Endothelial cell of umbilical vein (primary cell): Measurements from ENCODE around the gene FAM118B. TPM values are rescaled to one million over a fixed set of nuclear protein-coding genes. Genes with fewer than 3 reads are reported as not detected.

Source experiments
- BruUV-seq: library from RNA; stranded (reverse); fragments of 400-500 nt; replicated peaks from 2 replicates; lab custom pipeline; 2021; lab: Mats Ljungman, UMichigan
- CTCF ChIA-PET: fragments of 300-600, 350-600 bp; sonication (Branson Sonifier 250); formaldehyde crosslinking; loops from one replicate; lab custom pipeline; 2021; ENCODE audit warnings: antibody characterized with exemption, inconsistent platforms; lab: Charles Lee
- POLR2A ChIA-PET: fragments of 300-600, 350-600 bp; sonication (Branson Sonifier 250); formaldehyde crosslinking; loops from one replicate; lab custom pipeline; 2021; ENCODE audit warnings: antibody characterized with exemption, inconsistent platforms; lab: Charles Lee
- DNase-seq: peaks from one replicate; pipeline ENCODE4 v3.0.0-alpha.2; 2011; ENCODE audit warnings: low read depth, low spot score
- FAIRE-seq: peaks from 2 replicates; lab custom pipeline; 2011; peaks lifted over from hg19 to GRCh38; lab: Jason Lieb, UNC
- H2AFZ ChIP-seq: 2 replicates; pipeline ENCODE4 v1.6.0; 2012; ENCODE audit warnings: low read depth, low read length, control low read depth, inconsistent platforms
- H3K27ac ChIP-seq: 2 replicates; pipeline ENCODE4 v1.5.1; 2011; ENCODE audit warnings: low read depth, mild to moderate bottlenecking, control low read depth, low read length, moderate library complexity; ENCODE audit not compliant: insufficient read depth
- H3K27me3 ChIP-seq, 2 experiments: 2 replicates each; pipeline versions ENCODE4 v1.6.0 to v1.6.1; 2011; ENCODE audit warnings: low read length in 2 of 2, mixed read lengths in 1 of 2; ENCODE audit not compliant: control insufficient read depth in 2 of 2, insufficient read depth in 2 of 2
- H3K36me3 ChIP-seq, 2 experiments: 2 replicates in 1 of 2; 3 replicates in 1 of 2; pipeline ENCODE4 v1.5.1; 2011; ENCODE audit warnings: low read length in 2 of 2, mild to moderate bottlenecking in 1 of 2, moderate library complexity in 1 of 2; ENCODE audit not compliant: control insufficient read depth in 2 of 2, insufficient read depth in 2 of 2; ENCODE audit errors: extremely low read depth in 1 of 2
- H3K4me1 ChIP-seq: 3 replicates; pipeline ENCODE4 v1.5.1; 2011; ENCODE audit warnings: mild to moderate bottlenecking, low read length; ENCODE audit not compliant: control insufficient read depth, insufficient read depth; ENCODE audit errors: extremely low read depth
- H3K4me2 ChIP-seq: 2 replicates; pipeline ENCODE4 v1.6.1; 2011; ENCODE audit warnings: low read length, control low read depth, mixed read lengths; ENCODE audit not compliant: insufficient read depth
- H3K4me3 ChIP-seq, 3 experiments: fragments of 200-600 bp in 1 of 3; sonication (generic), shearing (Covaris generic) in 1 of 3; replicated peaks in 1 of 3; 2 replicates each; pipeline ENCODE4 v1.5.1; 2011 to 2016; ENCODE audit warnings: control low read depth in 3 of 3, low read length in 3 of 3, mild to moderate bottlenecking in 2 of 3, inconsistent platforms in 1 of 3, low read depth in 1 of 3, moderate library complexity in 1 of 3; ENCODE audit not compliant: insufficient read depth in 1 of 3
- H3K79me2 ChIP-seq: 2 replicates; pipeline ENCODE4 v1.6.0; 2012; ENCODE audit warnings: low read length, inconsistent platforms; ENCODE audit not compliant: control insufficient read depth, insufficient read depth
- H3K9ac ChIP-seq: replicated peaks from 2 replicates; pipeline ENCODE3; 2011; ENCODE audit warnings: low read length, control low read depth; ENCODE audit not compliant: insufficient read depth; ENCODE audit errors: extremely low read depth
- H3K9me1 ChIP-seq: replicated peaks from 3 replicates; pipeline ENCODE4 v1.6.0; 2011; ENCODE audit warnings: mild to moderate bottlenecking, low read length; ENCODE audit not compliant: control insufficient read depth, insufficient read depth; ENCODE audit errors: extremely low read depth
- H3K9me3 ChIP-seq: replicated peaks from 2 replicates; pipeline ENCODE4 v1.5.1; 2012; ENCODE audit warnings: low read length, inconsistent platforms; ENCODE audit not compliant: control insufficient read depth, insufficient read depth
- H4K20me1 ChIP-seq: replicated peaks from 2 replicates; pipeline ENCODE3; 2011; ENCODE audit warnings: mild to moderate bottlenecking, low read length; ENCODE audit not compliant: control insufficient read depth, insufficient read depth; ENCODE audit errors: extremely low read depth
- CTCF ChIP-seq, 2 donors: IDR thresholded peaks; 1 replicate in 1 of 2; 2 replicates in 1 of 2; pipeline ENCODE4 v1.5.1; 2011; ENCODE audit warnings: low read length in 2 of 2, mild to moderate bottlenecking in 2 of 2, moderate library complexity in 2 of 2, control low read depth in 1 of 2, inconsistent platforms in 1 of 2, low read depth in 1 of 2; ENCODE audit not compliant: insufficient read depth in 1 of 2; ENCODE audit errors: extremely low read depth in 1 of 2
- EZH2 ChIP-seq: IDR thresholded peaks from 2 replicates; pipeline ENCODE4 v1.6.1; 2012; ENCODE audit warnings: borderline replicate concordance, low read depth, mild to moderate bottlenecking, moderate library complexity, low read length, inconsistent platforms; ENCODE audit not compliant: severe bottlenecking
- FOS ChIP-seq: IDR thresholded peaks from 2 replicates; pipeline ENCODE4 v1.6.1; 2011; ENCODE audit warnings: mild to moderate bottlenecking, low read length, moderate library complexity, borderline replicate concordance; ENCODE audit not compliant: insufficient read depth
- GATA2 ChIP-seq: IDR thresholded peaks from 2 replicates; pipeline ENCODE4 v1.7.0; 2011; ENCODE audit warnings: low read depth, mild to moderate bottlenecking, moderate library complexity, mixed read lengths, low read length; ENCODE audit not compliant: insufficient read length, insufficient read depth
- JUN ChIP-seq: IDR thresholded peaks from 2 replicates; pipeline ENCODE4 v1.6.1; 2011; ENCODE audit warnings: borderline replicate concordance, low read depth; ENCODE audit not compliant: insufficient read length, insufficient read depth
- MYC ChIP-seq: IDR thresholded peaks from one replicate; pipeline ENCODE4 v1.6.1; 2011; ENCODE audit warnings: mild to moderate bottlenecking, low read depth, low read length
- POLR2A ChIP-seq: IDR thresholded peaks from 2 replicates; pipeline ENCODE4 v1.6.1; 2012; ENCODE audit warnings: low read depth, mild to moderate bottlenecking, control low read depth, low read length
- POLR2AphosphoS5 ChIP-seq: IDR thresholded peaks from 2 replicates; pipeline ENCODE4 v1.6.1; 2012; ENCODE audit warnings: low read depth, mild to moderate bottlenecking, control low read depth, low read length, moderate library complexity; ENCODE audit not compliant: insufficient read depth
- dilution Hi-C: fragments of 300-500 bp; cut with MboI; formaldehyde crosslinking; loops from one replicate; pipeline ENCODE4 v1.15.0; 2019; ENCODE audit warnings: low sequenced_read_pairs; ENCODE audit not compliant: extremely low pct_ligation_motif_present
- intact Hi-C: fragments of 100-400 bp; cut with micrococcal nuclease; formaldehyde crosslinking; loops from one replicate; pipeline ENCODE4 v1.10.0; 2022
- polyA plus RNA-seq, 4 experiments: library from polyadenylated mRNA; depleted of rRNA in 3 of 4; stranded (reverse) in 3 of 4; unstranded in 1 of 4; fragments of >200 nt; gene quantifications; 2 replicates each; pipeline versions ENCODE4 v1.2.1 to v1.2.3, GENCODE V29; 2011 to 2012; ENCODE audit warnings: missing spikeins in 1 of 4
- total RNA-seq: library from RNA; stranded (reverse); gene quantifications from 2 replicates; pipeline ENCODE4 v1.2.3, GENCODE V29; 2021
- TF ChIP-seq, protein P1 (sequence below): IDR thresholded peaks from 2 replicates; pipeline ENCODE4 v1.6.1; 2011; ENCODE audit not compliant: insufficient read depth, insufficient read length

The FAM118B gene
- total and polyA plus RNA-seq, 2 donors (not counting 3 experiments of a cell fraction or from before 2014, with no cell fraction given): 26.6 to 35.8 TPM

DNA sequence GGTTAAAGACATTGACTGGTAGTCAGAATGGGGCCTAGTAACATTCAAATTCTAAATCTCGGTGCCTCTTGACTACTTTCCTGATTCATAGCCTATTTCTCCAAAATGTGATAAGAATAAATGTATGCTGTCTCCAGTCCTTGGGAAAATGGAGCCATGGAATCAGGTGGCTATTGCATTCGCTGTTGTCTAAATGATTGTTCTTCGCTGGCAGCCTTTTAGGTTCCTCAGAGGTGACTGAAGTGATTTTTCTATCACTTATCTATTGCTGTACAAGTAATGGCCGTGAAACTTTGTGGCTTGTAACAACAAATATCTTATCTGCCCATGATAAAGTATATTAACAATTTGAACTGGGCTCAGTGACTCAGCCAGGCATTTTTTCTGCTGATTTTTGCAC lies 41.7 kb downstream of the FAM118B start:
- H3K27ac ChIP-seq: no peak overlapping the region
- TF ChIP-seq, protein P1, sequence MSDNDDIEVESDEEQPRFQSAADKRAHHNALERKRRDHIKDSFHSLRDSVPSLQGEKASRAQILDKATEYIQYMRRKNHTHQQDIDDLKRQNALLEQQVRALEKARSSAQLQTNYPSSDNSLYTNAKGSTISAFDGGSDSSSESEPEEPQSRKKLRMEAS: no peak
- no peak for TF ChIP-seq JUN
- TF ChIP-seq GATA2: no peak
- no peak for TF ChIP-seq POLR2A
- no peak for TF ChIP-seq EZH2
- no peak for TF ChIP-seq FOS
- TF ChIP-seq CTCF (IDR thresholded peaks at IDR 0.05; ENCODE audit: extremely low read depth in 1 of 2, insufficient read depth in 1 of 2, low read depth in 1 of 2, low read length in 2 of 2): no peak
- no peak for TF ChIP-seq POLR2AphosphoS5
- TF ChIP-seq MYC: no peak
- H3K36me3 ChIP-seq: peaks cover 8 to 16% of the 10 kb centered on the region in 2 experiments
- intact Hi-C loops (no loop called here), dilution Hi-C loops (no loop called here)
- no peaks in the 10 kb centered on the region for H3K4me1 ChIP-seq
- BruUV-seq: no TSS peak
- H3K9me1 ChIP-seq: peaks cover 3% of the 10 kb centered on the region
- H3K9me3 ChIP-seq: no peaks in the 10 kb centered on the region
- H2AFZ ChIP-seq: no peak overlapping the region
- DNase-seq (no peak), FAIRE-seq (no peak)
- no peak overlapping the region for H3K4me3 ChIP-seq
- POLR2A ChIA-PET: no interaction called here
- no peaks in the 10 kb centered on the region for H4K20me1 ChIP-seq
- H3K4me2 ChIP-seq: no peak overlapping the region
- CTCF ChIA-PET: no interaction called here
- H3K27me3 ChIP-seq: no peaks in the 10 kb centered on the region
- H3K9ac ChIP-seq: no peak overlapping the region
- no peaks in the 10 kb centered on the region for H3K79me2 ChIP-seq
